ENCODE measurements around the gene ADK. TPM values are rescaled to one million over a fixed set of nuclear protein-coding genes. Genes with fewer than 3 reads are reported as not detected.

ADK gene
- total and polyA plus RNA-seq, 4 experiments from 2014 or later, result 33.7 to 66.6 (median 51.0) TPM

GRCh38 chr10:74333174-74333573 lies 182.2 kb downstream of the ADK start:
- Mint-ChIP-seq H3K4me3 (no peak overlapping the region), H3K36me3 (peaks cover 13 to 48% of the 10 kb centered on the region in 2 donors), H3K27me3 (no peaks in the 10 kb centered on the region), H3K27ac (no peak overlapping the region), H3K9me3 (no peaks in the 10 kb centered on the region), H3K4me1 (peaks cover 0 to 2% (median 0%) of the 10 kb centered on the region in 4 donors)
- H3K27me3 ChIP-seq (ENCODE audit: insufficient read depth, low read length), result no peaks in the 10 kb centered on the region
- H3K4me3 ChIP-seq (ENCODE audit: low read length in 2 of 2), result no peak overlapping the region
- DNase-seq, result no peak
- ChIA-PET POLR2A (ENCODE audit: partially characterized antibody) (no interaction called here), CTCF (ENCODE audit: partially characterized antibody) (no interaction called here)
- H3K36me3 ChIP-seq (ENCODE audit: insufficient read depth, low read length), result no peaks in the 10 kb centered on the region
- H3K4me1 ChIP-seq (ENCODE audit: insufficient read depth, low read length), result no peaks in the 10 kb centered on the region
- intact Hi-C loops (cut with micrococcal nuclease), result no loop called here
- H3K27ac ChIP-seq (ENCODE audit: low read depth, low read length), result no peak overlapping the region
- H3K9me3 ChIP-seq (ENCODE audit: control insufficient read depth in 1 of 2, low read length in 2 of 2), result no peaks in the 10 kb centered on the region

GRCh38 chr10:74334221-74334620 lies 183.2 kb downstream of the ADK start:
- ChIA-PET POLR2A (ENCODE audit: partially characterized antibody) (no interaction called here), CTCF (ENCODE audit: partially characterized antibody) (no interaction called here)
- H3K27ac Mint-ChIP-seq, result peak overlapping the region in 2 of 7 donors; percentile 44 to 84
- Histone ChIP-seq H3K27me3 (ENCODE audit: insufficient read depth, low read length) (no peaks in the 10 kb centered on the region), H3K4me1 (ENCODE audit: insufficient read depth, low read length) (no peaks in the 10 kb centered on the region), H3K4me3 (ENCODE audit: low read length in 2 of 2) (no peak overlapping the region), H3K36me3 (ENCODE audit: insufficient read depth, low read length) (no peaks in the 10 kb centered on the region), H3K27ac (ENCODE audit: low read depth, low read length) (no peak overlapping the region), H3K9me3 (ENCODE audit: control insufficient read depth in 1 of 2, low read length in 2 of 2) (no peaks in the 10 kb centered on the region)
- H3K27me3 Mint-ChIP-seq, result no peaks in the 10 kb centered on the region
- no peak for DNase-seq
- peaks cover 13 to 42% of the 10 kb centered on the region in 2 donors for H3K36me3 Mint-ChIP-seq
- intact Hi-C loops (cut with micrococcal nuclease), result no loop called here
- no peaks in the 10 kb centered on the region for H3K9me3 Mint-ChIP-seq
- H3K4me3 Mint-ChIP-seq, result no peak overlapping the region
- H3K4me1 Mint-ChIP-seq, result peaks cover 0 to 2% (median 0%) of the 10 kb centered on the region in 4 donors

- Histone ChIP-seq H3K36me3 (ENCODE audit: insufficient read depth, low read length) (no peaks in the 10 kb centered on the region), H3K4me1 (ENCODE audit: insufficient read depth, low read length) (no peaks in the 10 kb centered on the region), H3K9me3 (ENCODE audit: control insufficient read depth in 1 of 2, low read length in 2 of 2) (no peaks in the 10 kb centered on the region), H3K4me3 (ENCODE audit: low read length in 2 of 2) (no peak overlapping the region), H3K27ac (ENCODE audit: low read depth, low read length) (no peak overlapping the region), H3K27me3 (ENCODE audit: insufficient read depth, low read length) (no peaks in the 10 kb centered on the region)
- no peak for DNase-seq
- no peak overlapping the region for H3K27ac Mint-ChIP-seq
- intact Hi-C loops (cut with micrococcal nuclease), result no loop called here
- peaks cover 0 to 2% (median 0%) of the 10 kb centered on the region in 4 donors for H3K4me1 Mint-ChIP-seq
- no peaks in the 10 kb centered on the region for H3K9me3 Mint-ChIP-seq
- H3K27me3 Mint-ChIP-seq, result no peaks in the 10 kb centered on the region
- peaks cover 11 to 41% of the 10 kb centered on the region in 2 donors for H3K36me3 Mint-ChIP-seq
- no peak overlapping the region for H3K4me3 Mint-ChIP-seq
- ChIA-PET CTCF (ENCODE audit: partially characterized antibody) (no interaction called here), POLR2A (ENCODE audit: partially characterized antibody) (no interaction called here)
These were observed 184.5 kb downstream of the ADK start for GRCh38 chr10:74335501-74335900.

GRCh38 chr10:74337330-74338016 lies 186.5 kb downstream of the ADK start:
- Mint-ChIP-seq H3K27me3 (no peaks in the 10 kb centered on the region), H3K9me3 (peaks cover 0 to 12% (median 2%) of the 10 kb centered on the region in 8 donors), H3K27ac (no peak overlapping the region), H3K4me3 (no peak overlapping the region), H3K36me3 (peaks cover 9 to 47% of the 10 kb centered on the region in 2 donors), H3K4me1 (peaks cover 0 to 3% (median under 1%) of the 10 kb centered on the region in 4 donors)
- POLR2A ChIA-PET (ENCODE audit: partially characterized antibody), result no interaction called here
- DNase-seq, result no peak
- CTCF ChIA-PET (ENCODE audit: partially characterized antibody), result interaction anchor here (1.1 kb wide), 1 partner anchor 12 kb away, joined by 3 read pairs; no protein-coding TSS in a partner anchor
- no peak overlapping the region for H3K27ac ChIP-seq (ENCODE audit: low read depth, low read length)
- intact Hi-C loops (cut with micrococcal nuclease), result no loop called here
- no peaks in the 10 kb centered on the region for H3K36me3 ChIP-seq (ENCODE audit: insufficient read depth, low read length)
- H3K4me1 ChIP-seq (ENCODE audit: insufficient read depth, low read length), result no peaks in the 10 kb centered on the region
- no peaks in the 10 kb centered on the region for H3K27me3 ChIP-seq (ENCODE audit: insufficient read depth, low read length)
- H3K4me3 ChIP-seq (ENCODE audit: low read length in 2 of 2), result no peak overlapping the region
- H3K9me3 ChIP-seq (ENCODE audit: control insufficient read depth in 1 of 2, low read length in 2 of 2), result no peaks in the 10 kb centered on the region

GRCh38 chr10:74342991-74343390 lies 192.0 kb downstream of the ADK start:
- H3K4me3 Mint-ChIP-seq, result no peak overlapping the region
- Histone ChIP-seq H3K4me3 (ENCODE audit: low read length in 2 of 2) (no peak overlapping the region), H3K9me3 (ENCODE audit: control insufficient read depth in 1 of 2, low read length in 2 of 2) (no peaks in the 10 kb centered on the region), H3K27ac (ENCODE audit: low read depth, low read length) (no peak overlapping the region), H3K4me1 (ENCODE audit: insufficient read depth, low read length) (no peaks in the 10 kb centered on the region), H3K36me3 (ENCODE audit: insufficient read depth, low read length) (no peaks in the 10 kb centered on the region), H3K27me3 (ENCODE audit: insufficient read depth, low read length) (no peaks in the 10 kb centered on the region)
- ChIA-PET POLR2A (ENCODE audit: partially characterized antibody) (no interaction called here), CTCF (ENCODE audit: partially characterized antibody) (no interaction called here)
- peaks cover 30 to 56% of the 10 kb centered on the region in 2 donors for H3K36me3 Mint-ChIP-seq
- peaks cover 0 to 4% (median 0%) of the 10 kb centered on the region in 4 donors for H3K4me1 Mint-ChIP-seq
- peaks cover 0 to 35% (median 24%) of the 10 kb centered on the region in 8 donors for H3K9me3 Mint-ChIP-seq
- H3K27ac Mint-ChIP-seq, result peak overlapping the region in 1 of 7 donors; percentile 35
- DNase-seq, result no peak
- no peaks in the 10 kb centered on the region for H3K27me3 Mint-ChIP-seq
- intact Hi-C loops (cut with micrococcal nuclease), result no loop called here

GRCh38 chr10:74343804-74344203 lies 192.8 kb downstream of the ADK start:
- no peak overlapping the region for H3K4me3 Mint-ChIP-seq
- no peak for DNase-seq
- ChIA-PET CTCF (ENCODE audit: partially characterized antibody) (no interaction called here), POLR2A (ENCODE audit: partially characterized antibody) (no interaction called here)
- H3K36me3 ChIP-seq (ENCODE audit: insufficient read depth, low read length), result no peaks in the 10 kb centered on the region
- H3K4me1 ChIP-seq (ENCODE audit: insufficient read depth, low read length), result no peaks in the 10 kb centered on the region
- no peak overlapping the region for H3K4me3 ChIP-seq (ENCODE audit: low read length in 2 of 2)
- no peak overlapping the region for H3K27ac ChIP-seq (ENCODE audit: low read depth, low read length)
- no peaks in the 10 kb centered on the region for H3K9me3 ChIP-seq (ENCODE audit: control insufficient read depth in 1 of 2, low read length in 2 of 2)
- peaks cover 30 to 64% of the 10 kb centered on the region in 2 donors for H3K36me3 Mint-ChIP-seq
- intact Hi-C loops (cut with micrococcal nuclease), result no loop called here
- peaks cover 0 to 35% (median 24%) of the 10 kb centered on the region in 8 donors for H3K9me3 Mint-ChIP-seq
- no peaks in the 10 kb centered on the region for H3K27me3 Mint-ChIP-seq
- H3K27me3 ChIP-seq (ENCODE audit: insufficient read depth, low read length), result no peaks in the 10 kb centered on the region
- H3K27ac Mint-ChIP-seq, result no peak overlapping the region
- peaks cover 0 to 4% (median 0%) of the 10 kb centered on the region in 4 donors for H3K4me1 Mint-ChIP-seq

GRCh38 chr10:74344306-74344705 lies 193.3 kb downstream of the ADK start:
- Mint-ChIP-seq H3K4me3 (no peak overlapping the region), H3K9me3 (peaks cover 0 to 35% (median 24%) of the 10 kb centered on the region in 8 donors), H3K4me1 (peaks cover 0 to 4% (median 0%) of the 10 kb centered on the region in 4 donors), H3K36me3 (peaks cover 30 to 64% of the 10 kb centered on the region in 2 donors), H3K27me3 (no peaks in the 10 kb centered on the region), H3K27ac (no peak overlapping the region)
- Histone ChIP-seq H3K27me3 (ENCODE audit: insufficient read depth, low read length) (no peaks in the 10 kb centered on the region), H3K9me3 (ENCODE audit: control insufficient read depth in 1 of 2, low read length in 2 of 2) (no peaks in the 10 kb centered on the region), H3K36me3 (ENCODE audit: insufficient read depth, low read length) (no peaks in the 10 kb centered on the region), H3K4me3 (ENCODE audit: low read length in 2 of 2) (no peak overlapping the region), H3K4me1 (ENCODE audit: insufficient read depth, low read length) (no peaks in the 10 kb centered on the region), H3K27ac (ENCODE audit: low read depth, low read length) (no peak overlapping the region)
- CTCF ChIA-PET (ENCODE audit: partially characterized antibody), result no interaction called here
- no peak for DNase-seq
- intact Hi-C loops (cut with micrococcal nuclease), result no loop called here
- POLR2A ChIA-PET (ENCODE audit: partially characterized antibody), result no interaction called here

Measured in CD4-positive, alpha-beta memory T cell (primary cell).